HG02610 (cell line): ENCODE measurements around the gene KANK4.
"Not testable (repeated sequence)": the region's sequence is repeated elsewhere in the genome, so short reads cannot be mapped to it uniquely, and the experiment has no call there.

ENCODE experiments used
- ATAC-seq: cut with Tn5 transposase; IDR thresholded peaks from one replicate; pipeline ENCODE4 v1.9.1; 2021; ENCODE audit warnings: mild to moderate bottlenecking, moderate library complexity; ENCODE audit not compliant: unreplicated experiment

Gene KANK4

DNA sequence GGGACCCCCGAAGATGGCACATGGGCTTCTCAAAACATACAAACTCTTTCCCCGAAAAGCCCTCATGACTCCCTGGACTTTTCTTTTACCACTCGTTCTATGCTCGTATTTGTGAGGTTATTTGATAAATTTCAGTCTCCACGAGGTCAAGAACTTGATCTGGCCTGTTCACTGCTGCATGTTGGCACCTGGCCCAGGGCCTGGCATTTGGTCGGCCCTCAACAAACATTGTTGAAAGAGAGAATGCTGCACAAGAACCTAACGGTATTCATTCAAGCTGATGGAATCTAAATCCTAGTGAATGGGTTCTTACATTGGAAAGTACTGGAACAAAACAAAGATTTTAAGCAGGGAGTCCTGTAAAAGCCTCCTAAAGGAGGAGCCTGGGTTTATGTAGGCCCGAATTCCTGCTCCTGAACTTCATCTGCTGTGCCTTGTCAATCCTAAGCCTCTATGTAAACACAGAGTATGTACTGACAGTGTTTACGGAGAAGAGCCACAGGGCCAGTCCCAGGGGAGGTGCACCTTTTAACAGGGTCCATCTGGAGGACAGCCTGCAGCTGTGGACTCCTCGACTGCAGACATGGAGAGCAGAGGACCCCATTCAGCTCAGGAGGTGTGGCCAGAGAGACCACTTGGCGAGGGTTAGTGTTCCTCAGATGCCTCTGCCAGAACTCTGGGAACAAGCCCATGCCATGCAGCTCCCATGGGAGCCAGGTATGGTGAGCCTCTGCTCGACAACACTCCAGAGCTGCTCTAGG is 77.7 kb downstream of the KANK4 start:
- ATAC-seq = no peak

DNA sequence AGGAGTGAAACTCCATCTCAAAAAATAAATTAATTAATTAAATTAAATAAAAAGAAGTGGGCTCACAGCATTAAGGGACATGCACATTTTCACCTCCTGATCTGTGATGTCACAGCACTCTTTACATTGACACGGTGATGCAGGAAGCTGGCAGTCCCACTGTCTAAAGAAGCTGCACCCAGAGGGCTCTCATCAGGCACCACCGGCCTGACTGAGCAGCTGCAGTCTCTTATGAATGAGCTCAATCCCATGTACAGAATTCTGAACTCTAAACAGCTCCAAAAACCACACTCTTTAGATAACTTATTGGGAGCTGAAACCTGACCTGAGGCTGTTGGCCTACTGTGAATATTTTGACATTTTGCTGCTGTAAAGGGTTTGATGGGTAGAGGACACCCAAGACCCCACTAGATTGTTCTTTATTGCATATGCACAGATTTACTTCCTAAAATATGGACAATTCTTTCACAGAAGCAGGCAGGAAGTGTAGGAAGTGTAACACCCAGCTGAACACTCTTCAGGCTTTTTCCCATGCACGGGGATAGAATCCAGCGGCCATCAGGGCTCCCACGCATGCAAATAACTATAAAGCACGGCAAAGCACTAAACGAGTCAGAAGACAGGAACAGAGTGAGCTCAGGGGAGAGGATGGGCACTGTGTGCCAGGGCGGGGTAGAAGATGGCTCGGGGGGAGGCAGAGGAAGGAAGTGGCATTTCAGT is 78.4 kb downstream of the KANK4 start:
- ATAC-seq = no peak

DNA sequence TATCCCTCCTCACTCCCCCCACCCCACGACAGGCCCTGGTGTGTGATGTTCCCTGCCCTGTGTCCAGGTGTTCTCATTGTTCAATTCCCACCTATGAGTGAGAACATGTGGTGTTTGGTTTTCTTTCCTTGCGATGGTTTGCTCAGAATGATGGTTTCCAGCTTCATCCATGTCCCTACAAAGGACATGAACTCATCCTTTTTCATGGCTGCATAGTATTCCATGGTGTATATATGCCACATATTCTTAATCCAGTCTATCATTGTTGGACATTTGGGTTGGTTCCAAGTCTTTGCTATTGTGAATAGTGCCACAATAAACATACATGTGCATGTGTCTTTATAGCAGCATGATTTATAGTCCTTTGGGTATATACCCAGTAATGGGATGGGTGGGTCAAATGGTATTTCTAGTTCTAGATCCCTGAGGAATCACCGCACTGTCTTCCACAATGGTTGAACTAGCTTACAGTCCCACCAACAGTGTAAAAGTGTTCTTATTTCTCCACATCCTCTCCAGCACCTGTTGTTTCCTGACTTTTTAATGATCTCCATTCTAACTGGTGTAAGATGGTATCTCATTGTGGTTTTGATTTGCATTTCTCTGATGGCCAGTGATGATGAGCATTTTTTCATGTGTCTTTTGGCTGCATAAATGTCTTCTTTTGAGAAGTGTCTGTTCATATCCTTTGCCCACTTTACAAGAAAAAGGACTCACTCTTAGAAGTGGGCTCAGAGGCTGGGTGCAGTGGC is 79.4 kb downstream of the KANK4 start:
- not testable (repeated sequence) for ATAC-seq

DNA sequence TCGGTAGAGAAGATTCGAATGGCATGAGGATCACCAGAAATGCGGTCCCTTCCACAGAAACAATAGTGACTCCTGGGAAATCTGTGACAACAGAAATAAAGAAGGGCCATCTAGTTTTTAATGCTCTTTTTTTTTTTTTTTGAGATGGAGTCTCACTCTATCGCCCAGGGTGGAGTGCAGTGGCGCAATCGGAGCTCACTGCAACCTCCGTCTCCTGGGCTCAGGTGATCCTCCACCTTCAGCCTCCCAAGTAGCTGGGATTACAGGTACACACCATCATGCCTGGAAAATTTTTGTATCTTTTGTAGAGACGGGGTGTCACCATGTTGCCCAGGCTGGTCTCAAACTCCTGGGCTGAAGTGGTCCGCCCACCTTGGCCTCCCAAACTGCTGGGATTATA is 80.7 kb downstream of the KANK4 start:
- ATAC-seq = no peak

DNA sequence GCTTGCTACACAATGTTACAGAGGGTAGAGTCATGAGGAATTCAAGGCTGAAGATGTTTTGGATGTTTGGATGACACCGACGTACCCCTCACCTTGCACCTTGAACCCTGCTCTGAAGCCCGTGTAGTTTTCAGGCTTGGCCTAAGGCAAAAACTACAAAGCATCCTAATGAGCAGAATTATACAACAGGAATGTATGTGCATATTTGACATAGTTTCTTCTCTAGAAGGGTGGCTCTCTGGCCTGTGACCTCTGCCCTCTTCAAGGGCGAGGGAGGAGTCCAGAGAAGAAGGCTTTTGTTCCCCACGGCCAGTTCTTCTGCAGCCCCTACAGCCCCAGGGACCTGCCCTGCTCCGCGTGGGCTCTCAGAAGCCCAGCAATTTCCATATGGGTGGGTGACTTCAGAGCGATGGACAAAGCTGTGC is 81.3 kb downstream of the KANK4 start:
- ATAC-seq = no peak

DNA sequence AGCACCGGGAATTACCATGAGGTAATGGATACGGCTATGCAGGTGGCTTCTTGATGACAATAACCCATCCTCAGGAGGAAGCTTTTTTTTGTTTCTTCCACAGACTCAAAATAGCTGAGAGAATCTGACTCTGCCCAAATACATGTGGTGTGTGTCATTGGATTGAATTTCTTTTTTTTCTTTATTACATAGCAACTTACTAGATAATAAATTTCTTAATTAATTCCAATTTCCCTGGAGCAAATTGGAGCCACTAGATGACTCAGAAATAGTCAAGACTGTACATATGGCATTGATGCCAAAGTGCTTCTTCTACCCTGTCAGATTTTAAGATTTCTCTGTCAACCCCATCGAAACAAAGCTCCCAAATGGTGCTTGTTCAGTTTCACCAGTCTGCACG is 81.9 kb downstream of the KANK4 start:
- ATAC-seq = no peak

DNA sequence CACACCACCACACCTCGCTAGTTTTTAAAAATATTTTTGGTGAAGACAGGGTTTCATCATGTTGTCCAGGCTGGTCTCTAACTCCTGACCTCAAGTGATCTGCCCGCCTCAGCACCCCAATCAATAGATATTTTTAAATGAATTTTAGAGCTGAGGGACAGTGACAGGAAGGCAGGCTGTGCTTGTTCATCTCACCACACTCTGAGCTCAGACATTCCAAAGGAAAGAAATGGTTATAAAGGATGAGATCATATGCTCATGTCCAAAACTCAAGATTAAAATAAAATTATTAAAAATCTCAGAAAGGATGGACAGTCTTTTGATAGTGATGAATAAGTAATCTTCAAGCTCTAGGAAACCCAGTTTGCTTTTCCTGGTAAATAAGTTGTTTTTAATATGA is 83.7 kb downstream of the KANK4 start:
- ATAC-seq = no peak

DNA sequence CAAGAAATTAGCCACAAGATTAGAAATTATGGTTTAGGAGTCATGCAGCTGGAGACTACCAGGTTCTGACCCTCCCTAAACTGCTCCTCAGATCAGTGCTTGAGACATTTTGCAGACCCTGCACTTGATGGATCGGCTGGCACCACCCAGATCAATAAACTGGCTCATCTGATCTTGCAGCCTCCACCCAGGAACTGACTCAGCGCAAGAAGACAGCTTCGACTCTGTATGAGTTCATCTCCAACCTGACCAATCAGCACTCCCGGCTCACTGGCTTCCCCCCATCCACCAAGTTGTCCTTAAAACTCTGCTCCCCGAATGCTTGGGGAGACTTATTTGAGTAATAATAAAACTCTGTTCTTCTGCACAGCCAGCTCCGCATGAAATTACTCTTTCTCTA is 84.5 kb downstream of the KANK4 start:
- ATAC-seq = no peak

DNA sequence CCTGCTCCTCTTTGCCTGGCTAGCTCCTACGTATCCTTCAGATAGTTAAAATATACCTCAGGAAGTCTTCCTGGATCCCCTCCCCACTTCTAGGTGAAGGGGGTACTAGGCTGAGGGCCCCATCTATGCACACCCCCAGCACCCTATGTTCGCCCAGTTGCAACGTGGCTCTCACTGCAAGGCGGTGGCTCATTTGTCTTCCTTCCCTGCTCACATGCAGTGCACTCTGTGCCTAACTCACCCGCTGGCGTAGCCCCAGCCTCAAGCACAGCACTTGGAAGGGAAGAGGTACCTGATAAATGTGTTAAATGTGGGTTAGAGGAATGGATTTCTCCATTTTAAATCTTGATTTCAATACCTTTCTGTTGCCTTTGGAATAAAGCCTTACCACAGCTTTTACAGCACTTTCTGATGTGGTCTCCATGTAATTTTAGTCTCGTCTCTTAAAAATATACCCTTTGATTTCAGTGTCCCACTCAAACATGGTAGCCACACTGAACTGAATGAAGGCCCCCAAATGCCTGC is 85.2 kb downstream of the KANK4 start:
- ATAC-seq = no peak

DNA sequence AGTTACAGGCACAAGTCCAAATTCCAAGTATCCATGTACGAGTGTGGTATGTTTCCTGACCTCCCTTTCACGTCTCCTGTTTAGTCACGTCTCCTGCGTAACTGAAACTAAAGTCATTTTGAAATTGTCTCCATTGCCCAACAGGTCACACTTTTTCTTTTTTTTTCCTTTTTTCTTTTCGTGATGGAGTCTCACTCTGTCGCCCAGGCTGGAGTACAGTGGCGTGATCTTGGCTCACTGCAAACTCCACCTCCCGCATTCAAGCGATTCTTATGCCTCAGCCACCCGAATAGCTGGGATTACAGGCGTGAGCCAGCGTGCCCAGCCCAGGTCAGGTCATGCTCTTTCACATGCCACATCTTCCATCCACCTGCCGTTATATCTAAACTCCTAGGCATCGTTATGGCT is 86.4 kb downstream of the KANK4 start:
- ATAC-seq = no peak

DNA sequence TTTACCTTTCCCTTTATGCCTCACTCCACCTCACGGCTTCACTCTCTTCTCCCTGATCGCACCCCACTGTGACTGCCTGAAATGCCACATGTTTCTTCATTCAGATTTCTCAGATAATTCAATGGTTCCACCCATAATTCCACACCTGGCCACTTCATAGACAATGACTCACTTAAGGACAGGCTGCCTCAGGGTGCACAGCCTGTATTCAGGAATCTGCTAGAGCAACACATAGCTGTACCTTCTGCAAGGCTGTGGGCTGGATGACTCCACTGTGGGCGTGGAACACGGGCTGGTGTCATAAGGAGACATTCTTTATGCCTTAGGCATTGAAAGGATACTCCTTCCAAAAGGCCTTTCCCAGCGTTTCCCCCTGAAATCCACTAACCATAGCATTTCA is 88.5 kb downstream of the KANK4 start:
- no peak for ATAC-seq

DNA sequence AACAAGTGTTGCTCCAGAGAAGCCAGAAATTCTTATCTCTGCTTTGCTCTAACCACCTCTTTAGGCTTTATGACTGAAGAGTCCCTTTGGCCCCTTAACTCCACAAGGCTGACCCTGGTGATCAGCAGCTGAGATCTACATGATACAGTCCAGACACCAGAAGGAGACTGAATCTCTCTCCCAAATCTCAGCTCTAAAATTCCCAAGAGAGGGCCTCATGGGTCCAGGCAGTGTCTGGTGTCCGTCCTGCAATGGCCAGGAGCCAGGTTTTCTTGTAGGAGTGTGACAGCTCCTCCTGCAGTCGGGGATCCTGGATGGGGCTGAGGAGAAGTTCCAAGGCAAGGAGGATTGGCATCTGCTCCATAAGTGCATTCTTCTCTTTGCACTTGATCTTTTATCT is 89.3 kb downstream of the KANK4 start:
- ATAC-seq = no peak

DNA sequence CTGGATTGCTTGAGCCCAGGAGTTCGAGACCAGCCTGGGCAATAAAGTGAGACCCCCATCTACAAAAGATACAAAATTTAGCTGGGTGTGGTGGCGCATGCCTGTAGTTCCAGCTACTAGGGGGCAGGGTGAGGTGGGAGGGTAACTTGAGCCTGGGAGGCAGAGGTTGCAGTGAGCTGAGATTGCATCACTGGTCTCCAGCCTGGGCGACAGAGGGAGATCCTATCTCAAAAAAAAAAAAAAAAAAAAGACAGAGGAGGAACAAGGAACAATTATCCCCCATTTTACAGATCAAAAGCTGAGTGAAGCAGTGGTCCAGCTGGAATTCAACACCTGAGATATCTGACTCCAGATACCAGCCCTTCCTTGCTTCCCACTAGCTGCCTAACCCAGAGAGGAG is 89.8 kb downstream of the KANK4 start:
- no peak for ATAC-seq

DNA sequence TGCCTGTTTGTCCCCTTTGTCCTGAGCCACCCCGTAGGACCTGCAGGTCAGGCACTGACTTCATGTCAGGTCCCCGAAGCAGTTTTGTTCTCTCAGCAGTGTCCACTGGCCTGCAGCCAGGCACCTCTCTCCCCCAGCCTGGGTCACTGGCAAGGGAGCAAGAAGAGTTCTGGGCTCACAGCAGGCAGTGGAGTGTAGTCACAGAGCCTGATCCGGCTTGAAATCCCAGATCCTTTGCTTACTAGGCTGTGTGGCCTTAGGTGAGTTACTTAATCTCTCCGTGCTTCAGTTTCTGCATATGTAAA is 90.4 kb downstream of the KANK4 start:
- no peak for ATAC-seq

DNA sequence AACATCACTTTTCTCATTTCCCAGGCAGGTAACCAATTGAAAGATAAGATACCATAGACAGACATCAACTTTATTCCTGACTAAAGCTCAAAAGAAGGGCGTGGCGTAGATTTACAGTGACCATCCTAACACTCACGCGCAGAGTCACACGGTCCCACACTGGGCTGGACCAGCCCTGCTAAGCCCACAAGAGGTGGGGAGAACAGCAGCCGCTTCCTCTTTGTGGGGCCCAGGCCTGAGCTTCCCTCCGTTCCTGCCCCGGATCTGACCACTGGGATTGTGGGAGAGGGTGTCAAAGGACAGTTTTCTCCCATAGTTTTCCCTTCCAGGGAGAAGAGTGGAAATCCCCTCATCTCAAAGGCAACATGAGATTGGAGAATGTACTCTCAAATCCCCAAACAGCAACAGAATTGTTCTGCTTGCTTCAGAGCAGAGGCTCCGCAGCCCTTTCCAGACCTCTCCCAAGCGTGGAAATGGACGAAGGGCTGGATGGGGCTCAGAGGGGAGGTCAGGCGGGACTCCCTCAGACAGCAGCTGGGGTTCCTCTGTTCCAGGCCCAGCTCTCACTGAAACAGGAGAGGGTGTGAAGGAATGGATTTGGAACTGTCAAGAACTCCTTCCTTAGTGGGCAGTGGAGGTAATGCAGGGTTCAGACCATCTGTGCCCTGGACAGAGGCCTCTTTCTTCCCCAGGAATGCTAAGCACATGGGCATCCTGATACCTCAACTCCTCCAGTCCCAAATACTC is 90.9 kb downstream of the KANK4 start:
- no peak for ATAC-seq

DNA sequence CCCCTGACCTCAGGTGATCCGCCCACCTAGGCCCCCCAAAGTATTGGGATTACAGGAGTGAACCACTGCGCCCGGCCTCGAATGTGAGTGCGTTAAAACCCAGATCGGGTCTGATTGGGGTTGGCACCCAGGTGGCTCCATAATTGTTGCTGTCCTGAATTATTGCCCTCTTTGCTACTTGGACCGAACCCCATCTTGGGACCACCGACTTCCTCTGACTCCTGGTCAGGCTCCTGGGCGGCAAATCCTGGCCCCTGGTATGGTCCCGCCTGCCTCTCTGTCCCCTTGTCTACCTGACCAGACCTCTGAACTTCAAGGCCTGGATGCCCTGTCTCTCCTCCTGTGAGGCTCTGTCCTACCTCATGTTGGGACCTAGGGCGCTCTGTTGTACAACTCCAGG is 91.7 kb downstream of the KANK4 start:
- no peak for ATAC-seq

DNA sequence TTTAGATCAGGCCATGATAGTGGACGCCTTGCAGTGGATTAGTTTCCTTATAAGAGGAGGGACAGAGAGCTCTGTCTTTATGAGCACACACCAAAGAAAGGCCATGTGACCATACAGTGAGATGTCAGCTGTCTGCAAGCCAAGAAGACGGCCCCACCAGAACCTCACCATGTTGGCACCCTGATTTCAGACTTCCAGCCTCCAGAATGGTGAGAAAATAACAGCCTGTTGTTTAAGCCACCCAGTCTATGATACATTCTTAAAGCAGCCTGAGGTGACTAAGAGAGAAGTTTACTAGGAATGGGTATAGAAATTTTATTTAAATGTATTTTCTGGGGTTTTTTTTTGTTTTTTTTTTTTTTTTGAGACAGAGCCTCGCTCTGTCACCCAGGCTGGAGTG is 95.1 kb downstream of the KANK4 start:
- no peak for ATAC-seq

DNA sequence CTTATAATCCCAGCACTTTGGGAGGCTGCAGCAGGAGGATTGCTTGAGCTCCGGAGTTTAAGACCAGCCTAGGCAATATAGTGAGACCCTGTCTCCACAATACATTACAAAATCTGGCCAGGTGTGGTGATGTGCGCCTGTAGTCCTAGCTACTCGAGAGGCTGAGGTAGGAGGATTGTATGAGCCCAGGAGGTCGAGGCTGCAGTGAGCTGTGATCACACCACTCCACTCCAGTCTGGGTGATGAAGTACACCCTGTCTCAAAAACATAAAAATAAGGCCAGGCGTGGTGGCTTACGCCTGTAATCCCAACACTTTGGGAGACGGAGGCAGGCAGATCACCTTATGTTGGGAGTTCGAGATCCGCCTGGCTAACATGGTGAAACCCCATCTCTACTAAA is 96.9 kb downstream of the KANK4 start:
- no peak for ATAC-seq

DNA sequence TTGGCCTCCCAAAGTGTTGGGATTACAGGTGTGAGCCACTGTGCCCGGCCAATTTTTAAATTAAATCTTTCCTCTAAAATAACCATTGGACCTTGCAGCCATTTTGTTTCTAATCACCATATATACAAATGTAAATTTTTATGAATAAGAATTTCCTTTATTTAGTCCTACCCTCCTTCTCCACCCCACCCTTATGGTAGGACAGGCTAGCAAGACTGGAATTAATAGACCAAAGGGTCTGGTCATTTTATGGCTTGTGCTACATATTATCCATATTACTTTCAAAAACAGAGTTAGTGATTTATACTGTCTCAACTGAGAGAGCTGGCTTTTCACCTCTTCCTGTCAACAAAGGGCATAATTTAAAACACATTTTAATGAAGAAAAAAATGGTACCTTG is 98.1 kb downstream of the KANK4 start:
- ATAC-seq = no peak

DNA sequence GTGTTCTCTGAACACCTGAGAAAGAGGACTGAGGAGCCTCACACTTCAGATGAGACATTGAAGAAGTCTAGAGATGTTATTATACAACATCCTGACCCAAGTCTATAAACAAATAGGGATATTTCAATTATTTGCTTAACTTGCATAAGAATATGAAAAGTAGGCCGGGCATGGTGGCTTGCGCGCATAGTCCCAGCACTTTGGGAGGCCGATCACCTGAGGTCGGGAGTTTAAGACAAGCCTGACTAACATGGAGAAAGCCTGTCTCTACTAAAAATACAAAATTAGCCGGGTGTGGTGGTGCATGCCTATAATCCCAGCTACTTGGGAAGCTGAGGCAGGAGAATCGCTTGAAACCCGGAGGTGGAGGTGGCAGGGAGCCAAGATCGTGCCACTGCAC is 98.8 kb downstream of the KANK4 start:
- not testable (repeated sequence) for ATAC-seq

DNA sequence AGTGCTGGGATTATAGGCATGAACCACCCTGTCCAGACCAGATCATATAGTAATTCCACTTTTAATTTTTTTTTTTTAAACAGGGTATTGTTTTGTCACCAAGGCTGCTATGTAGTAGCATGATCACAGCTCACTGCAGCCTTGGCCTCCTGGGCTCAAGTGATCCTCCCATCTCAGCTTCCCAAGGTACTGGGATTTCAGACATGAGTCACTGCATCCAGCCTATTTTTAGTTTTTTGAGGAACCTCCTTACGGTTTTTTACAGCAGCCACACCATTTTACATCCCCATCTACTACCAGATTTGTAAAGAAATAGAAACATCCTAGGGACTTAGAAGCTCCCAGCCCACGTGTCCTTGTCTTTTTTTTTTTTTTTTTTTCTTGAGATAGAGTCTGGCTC is 100.6 kb downstream of the KANK4 start:
- ATAC-seq = no peak
